GM19452 (cell line): ENCODE data around the gene MAML3.

Experiments
- ATAC-seq: cut with Tn5 transposase; IDR thresholded peaks from one replicate; pipeline ENCODE4 v1.9.1; 2021; ENCODE audit not compliant: unreplicated experiment

The MAML3 gene

GRCh38 chr4:139795527-139796314 lies 358.3 kb downstream of the MAML3 start:
- no peak for ATAC-seq

DNA sequence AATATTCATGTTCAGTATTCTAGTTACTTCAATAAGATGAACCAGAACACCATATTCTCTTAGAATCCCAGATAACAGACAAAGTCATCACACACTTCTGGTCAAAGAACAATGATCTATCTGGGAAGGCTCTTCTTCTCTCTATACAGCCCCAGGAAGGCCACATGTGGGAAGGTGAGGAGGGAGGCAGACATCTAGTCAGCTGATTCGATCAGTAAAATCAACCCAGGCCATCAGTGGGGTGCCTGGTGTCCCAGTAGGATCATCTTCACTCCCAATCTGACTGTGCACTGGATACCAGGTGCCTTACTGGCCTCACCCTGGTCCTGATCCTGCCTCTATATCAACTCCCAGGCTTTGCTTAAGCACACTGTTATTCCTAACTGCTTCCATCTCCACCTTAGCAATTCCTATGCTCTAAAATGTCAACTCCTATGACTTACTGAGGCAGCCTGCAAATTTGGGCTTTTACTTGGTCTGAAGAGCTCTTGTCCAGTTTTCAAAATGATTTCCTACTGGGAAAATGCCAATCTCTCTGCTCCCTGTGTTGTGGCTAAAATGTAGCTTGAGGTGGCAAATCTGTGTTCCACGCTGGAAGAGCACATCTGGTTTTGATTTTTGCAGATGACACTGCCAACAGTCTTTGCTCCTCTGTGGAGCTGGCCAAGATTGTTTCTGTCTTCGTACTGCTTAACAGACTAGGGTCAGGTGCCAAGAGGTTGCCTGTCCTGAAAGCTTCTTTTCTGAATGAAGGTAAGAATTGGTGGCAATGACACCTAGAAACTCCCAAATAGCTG lies 359.6 kb downstream of the MAML3 start:
- no peak for ATAC-seq

DNA sequence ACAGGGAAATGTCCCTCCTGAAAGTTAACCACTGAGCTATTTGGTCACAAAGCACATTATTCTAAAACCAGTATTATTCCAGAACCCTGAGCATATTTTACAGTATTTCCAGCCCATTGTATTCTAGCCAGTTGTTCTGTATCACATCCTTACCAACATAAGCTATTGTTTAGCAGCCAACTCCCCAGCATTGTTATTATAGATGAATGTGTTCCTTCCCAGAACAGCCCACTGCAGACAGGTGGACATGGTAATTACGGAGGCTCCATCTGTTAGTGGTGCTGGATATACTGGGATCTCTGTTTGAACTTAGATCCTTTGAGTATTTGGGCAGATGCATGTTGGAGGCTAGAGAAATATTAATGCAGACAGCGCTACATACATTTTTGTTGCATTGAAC lies 362.3 kb downstream of the MAML3 start:
- ATAC-seq: no peak

DNA sequence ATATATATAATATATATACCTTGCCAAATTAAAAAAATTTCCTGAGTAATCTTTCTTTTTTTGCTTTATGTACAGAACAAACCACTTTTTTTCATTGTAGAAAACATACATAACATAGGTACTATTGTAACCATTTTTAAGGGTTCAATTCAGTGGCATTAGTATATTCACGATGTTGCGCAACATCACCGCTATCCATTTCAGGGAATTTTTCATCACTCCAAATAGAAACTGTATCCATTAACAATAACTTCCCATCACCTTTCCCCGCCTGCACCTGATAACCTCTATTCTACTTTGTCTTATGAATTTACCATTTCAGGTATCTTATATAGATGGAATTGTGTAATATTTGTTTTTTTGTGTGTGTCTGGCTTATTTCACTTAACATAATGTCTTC lies 363.7 kb downstream of the MAML3 start:
- ATAC-seq: no peak

DNA sequence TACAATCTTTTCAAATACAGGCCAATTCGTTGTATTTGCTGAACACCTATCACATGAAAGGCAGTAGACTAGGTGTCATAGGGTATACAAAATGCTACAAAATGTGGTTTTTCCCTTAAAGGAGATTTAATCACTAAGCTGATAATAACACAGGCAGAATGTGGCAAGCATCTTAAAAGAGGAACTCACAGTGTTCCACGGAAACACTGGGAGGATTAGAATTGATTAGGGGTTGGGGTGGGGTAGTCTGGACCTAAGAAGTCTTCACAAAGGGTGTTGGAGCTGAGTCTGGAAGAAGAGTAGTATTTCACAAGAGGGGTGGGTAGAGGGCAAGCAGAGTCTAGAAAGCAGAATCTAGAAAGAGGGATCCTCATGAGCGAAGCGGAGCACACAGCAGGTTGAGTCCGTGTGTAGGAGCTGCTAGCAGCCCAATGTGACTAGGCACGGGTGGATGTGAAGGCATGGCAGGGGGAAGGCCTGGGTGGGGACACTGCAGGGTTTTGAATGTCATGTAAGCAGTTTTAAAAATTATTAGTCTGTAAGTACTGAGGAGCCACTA lies 364.8 kb downstream of the MAML3 start:
- no peak for ATAC-seq

DNA sequence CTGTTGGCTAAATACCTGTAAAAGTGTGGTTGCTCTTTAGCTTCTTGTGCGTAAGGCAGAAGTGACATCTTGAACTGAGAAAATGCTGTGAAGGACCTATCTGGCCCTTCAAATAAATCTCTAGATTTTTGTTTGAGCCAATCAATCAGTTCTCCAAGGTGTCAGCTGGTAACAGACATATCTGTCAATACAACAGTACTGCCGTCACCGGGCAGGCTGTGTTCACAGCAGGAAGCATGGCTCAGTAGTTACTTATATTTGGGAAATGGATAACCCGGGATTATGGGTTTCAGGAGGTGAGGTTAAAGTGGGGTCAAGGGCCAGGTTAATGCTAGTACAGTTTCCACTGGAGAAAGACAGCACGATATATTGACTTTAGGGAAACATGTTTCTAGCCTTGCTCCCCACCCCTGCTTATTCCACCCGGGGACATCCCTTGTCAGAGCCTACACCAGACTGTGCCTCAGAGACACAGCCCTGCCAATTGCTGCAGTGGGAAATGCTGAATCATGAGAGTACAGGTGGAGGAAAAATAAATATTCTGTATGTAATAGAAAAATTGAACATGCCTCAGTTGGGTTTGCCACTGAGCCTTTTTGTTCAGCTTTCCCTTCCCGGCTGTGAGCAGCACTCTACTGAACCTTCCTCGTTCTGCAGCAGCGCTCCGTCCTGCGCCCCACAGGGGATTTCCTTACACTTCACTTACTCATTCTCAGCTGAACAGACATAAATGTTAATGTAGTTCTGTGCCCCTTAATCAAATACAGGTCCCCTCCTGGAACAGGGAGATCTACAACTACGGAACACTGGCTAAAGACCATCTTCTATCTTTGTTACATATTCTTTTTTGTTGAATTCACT lies 367.3 kb downstream of the MAML3 start:
- no peak for ATAC-seq

DNA sequence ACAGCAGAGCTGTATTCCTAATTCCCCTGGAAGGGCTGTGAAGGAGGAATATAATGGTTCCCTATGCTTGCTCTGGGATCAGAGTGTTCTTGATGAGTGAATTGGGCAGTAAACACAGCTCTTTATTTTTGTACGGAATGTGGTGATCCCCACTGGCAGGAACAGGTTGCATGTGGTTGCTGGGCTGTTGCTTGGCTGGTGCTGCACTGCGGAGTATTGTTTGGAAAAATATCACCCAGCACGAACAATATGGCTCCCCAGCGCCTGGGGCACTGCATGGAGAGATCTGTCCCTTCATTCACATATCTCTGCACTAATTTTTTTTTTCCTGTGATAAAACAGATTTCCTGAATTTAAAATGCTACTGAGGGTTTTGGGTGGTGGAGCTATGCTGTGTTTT lies 368.6 kb downstream of the MAML3 start:
- no peak for ATAC-seq

GRCh38 chr4:139783741-139784484 lies 370.1 kb downstream of the MAML3 start:
- no peak for ATAC-seq

DNA sequence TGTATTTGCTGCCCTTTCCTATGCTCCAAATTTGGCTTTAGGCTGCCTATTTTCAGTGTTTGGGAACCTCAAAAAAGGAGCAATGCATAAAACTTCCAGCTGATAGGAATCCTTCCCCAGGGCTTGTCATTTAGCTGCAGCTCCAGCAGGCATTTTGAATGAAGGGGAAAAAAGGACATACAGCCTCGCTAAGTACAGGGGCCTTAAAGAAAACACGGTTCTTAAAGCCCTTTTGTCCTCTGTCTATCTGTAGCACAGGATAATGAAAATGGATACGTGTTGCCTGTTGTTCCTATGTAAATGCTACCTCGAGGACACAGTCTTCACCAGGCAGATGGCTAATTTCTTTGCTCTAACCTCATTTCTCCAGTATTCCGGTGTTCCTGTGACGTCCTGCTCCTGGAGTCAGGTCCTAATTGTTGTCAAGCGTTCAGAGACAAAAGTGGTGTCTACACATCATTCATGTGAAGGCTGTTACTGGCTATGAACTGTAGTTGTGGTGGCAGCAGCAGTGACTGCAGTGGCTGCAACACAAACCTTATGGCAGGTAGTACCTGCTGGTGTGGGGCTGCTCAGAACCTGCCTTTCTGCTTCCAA lies 371.0 kb downstream of the MAML3 start:
- ATAC-seq: no peak

- no peak for ATAC-seq
Measured at GRCh38 chr4:139781066-139781465, 372.9 kb downstream of the MAML3 start.

DNA sequence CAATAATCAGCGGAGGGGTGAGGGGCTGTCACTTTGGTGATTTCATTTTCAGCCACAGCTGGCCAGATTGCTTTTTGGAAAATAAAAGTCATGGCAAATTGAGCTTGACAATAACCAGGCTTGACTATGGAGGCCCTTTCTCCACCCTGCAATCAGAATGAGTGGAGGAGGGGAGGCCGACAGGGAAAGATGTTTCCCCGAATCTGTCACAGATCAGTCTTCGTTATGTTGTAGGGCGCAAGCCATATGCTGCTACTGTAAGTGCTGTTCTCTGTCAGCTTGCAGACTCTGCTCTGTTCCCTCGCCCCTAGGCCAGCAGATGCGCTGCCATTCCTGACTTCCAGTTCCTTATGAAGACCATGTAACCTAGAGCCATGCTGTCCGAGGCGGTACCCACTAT lies 374.3 kb downstream of the MAML3 start:
- ATAC-seq: no peak

GRCh38 chr4:139777757-139778156 lies 376.2 kb downstream of the MAML3 start:
- ATAC-seq: no peak

- ATAC-seq: no peak
Measured at GRCh38 chr4:139776235-139776634, 377.7 kb downstream of the MAML3 start.

DNA sequence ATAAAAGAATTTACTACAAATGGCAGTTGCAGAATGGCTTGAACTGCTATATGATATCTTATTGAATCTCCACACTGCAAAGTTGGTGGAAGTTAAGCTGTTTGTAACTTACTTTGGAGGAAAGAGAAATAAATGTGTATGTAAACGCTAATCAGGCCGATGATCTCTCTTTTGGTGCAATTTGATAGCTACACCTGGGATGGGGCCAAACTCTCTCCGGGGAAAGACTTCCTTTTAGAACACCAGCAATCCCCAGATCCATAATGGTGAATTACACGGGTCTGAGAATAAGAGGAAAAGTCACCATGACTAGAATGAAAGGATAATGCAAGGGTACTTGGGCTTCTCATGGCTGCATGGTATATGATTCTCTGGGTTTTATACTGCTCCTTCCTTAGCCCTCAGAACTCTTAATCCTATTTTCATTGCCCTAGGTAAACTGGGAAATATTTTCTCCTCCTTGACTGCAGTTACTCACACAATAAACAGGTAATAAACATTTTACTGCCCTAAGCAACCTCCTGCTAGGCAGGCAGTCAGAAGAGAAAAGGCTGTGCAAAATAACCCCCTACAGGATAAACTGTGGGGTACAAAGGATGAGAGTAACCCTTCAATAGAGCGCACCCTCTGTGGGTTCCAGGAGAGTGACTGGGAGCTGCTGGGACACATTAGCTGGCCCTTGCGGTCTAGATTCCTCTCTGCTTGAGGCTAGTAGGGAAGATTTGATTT lies 379.1 kb downstream of the MAML3 start:
- no peak for ATAC-seq

DNA sequence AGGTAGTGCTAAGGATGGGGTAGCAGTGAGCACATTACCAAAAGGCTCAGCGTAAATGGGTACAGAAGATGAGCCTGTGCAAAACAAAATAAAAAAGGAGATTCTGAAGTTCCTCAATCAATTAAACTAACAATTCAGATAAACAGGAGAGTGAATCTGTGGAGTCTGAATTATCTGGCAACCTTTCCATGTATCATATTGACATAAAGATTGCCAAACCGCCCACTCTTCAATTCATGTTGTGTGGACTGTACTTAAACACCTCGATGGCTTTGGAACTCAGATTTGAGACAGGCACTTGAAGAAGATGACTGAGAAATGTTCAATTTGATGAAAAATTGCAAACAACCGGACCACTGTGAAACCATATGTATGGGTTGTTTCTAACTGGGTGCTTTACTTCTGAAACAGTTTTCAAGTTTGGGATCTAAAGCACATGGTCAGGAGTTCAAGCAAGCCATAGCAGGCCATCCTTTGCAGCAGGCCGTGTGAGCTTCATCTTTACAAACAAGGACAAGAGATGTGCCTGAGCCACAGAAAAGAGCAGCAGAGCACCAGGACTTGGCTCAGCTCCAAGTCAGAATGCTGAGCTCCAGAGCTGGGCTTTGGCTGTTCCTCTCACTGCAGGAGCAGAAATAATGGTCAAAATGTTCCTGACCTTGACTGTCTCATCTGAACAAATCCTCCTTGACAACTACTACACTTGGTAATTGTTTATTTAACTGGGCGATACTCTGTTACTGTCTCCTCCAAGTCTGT lies 380.2 kb downstream of the MAML3 start:
- no peak for ATAC-seq

DNA sequence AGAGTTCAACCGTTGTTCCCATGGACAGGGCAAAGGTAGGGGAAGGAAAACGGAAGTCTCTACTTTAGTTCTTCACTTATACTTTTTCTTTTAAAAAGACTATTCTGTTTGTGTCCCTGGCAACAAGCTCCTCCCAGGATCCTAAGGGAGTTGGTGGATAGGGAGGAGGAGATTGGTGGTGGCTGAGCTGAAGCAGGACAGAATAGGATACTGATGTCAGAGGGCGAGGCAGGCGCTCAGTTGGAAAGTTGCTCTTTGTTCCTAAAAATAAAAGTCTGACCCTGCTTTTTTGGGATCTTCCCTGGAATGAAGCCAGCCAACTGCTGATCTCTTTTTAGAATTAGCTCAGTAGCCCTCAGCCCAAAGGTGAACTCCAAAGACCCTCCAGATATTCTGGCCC lies 383.6 kb downstream of the MAML3 start:
- no peak for ATAC-seq

DNA sequence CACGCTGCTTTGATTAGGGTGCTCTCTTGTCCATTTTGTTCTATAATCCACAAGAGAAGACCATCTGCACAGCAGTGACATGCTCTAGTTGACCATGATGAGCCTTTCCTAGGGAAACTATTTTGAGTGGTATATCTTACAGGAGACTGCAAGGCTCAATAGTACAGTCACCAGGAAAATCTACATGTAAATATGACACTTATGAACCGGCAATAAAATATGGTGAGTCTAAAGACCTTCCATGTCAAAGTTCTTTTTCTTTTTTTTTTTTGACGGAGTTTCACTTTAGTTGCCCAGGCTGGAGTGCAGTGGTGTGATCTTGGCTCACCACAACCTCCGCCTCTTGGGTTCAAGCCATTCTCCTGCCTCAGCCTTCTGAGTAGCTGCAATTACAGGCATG lies 384.6 kb downstream of the MAML3 start:
- ATAC-seq: no peak

DNA sequence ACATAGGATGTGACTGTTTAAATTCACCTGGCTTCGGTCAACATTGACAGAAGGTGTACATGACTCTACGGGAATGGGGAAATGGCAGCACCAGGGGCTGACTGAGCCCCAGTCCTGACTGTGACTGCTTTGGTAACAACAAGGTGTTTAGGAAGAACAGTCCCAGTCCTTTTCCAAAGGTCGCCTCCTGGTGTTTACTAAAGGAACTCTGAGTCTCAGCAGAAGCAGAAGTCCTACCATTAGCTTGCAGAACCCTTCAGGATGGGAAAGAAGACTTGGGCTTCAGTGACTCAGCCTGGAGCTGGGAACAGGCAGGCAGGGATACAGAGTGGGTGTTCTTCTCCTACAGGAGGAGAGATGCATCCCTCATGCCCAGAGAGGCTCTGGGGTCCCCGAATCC lies 385.1 kb downstream of the MAML3 start:
- ATAC-seq: no peak

DNA sequence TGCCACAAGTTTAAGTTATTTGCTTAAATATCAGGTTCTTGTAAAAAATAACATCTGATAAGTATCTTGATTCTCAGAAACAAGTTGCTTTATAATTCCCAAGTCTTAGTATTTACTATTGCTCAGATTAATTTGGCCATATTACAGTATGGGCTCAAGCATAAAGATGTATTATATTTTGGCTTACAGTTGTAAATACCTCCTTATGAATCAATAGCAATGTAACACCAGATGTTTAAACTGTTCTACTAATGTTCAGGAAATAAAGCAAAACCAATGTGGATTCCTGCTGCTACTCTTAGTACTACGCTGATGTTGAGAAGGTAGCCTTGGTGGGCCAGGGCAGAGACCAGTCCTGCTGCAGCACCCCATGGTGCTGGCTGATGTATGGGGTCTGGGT lies 385.6 kb downstream of the MAML3 start:
- no peak for ATAC-seq
